Measurements from ENCODE around the gene PCYT1B.

Gene PCYT1B

GRCh38 chrX:24601858-24602257 lies 45.3 kb downstream of the PCYT1B start:
- Histone ChIP-seq H3K79me2 (ENCODE audit: low read length) (no peaks in the 10 kb centered on the region), H3K4me1 (ENCODE audit: low read length) (no peaks in the 10 kb centered on the region), H3K9me3 (ENCODE audit: insufficient read depth, low read length) (no peaks in the 10 kb centered on the region), H3K36me3 (replicated peaks; ENCODE audit: low read depth, low read length) (no peaks in the 10 kb centered on the region), H3K4me3 (ENCODE audit: low read length) (no peak overlapping the region), H3K9ac (ENCODE audit: low read length) (no peak overlapping the region), H4K20me1 (ENCODE audit: insufficient read depth, low read length) (no peaks in the 10 kb centered on the region), H2AFZ (ENCODE audit: low read depth, low read length) (no peak overlapping the region), H3K4me2 (ENCODE audit: low read length) (no peak overlapping the region), H3K27ac (ENCODE audit: low read length) (no peak overlapping the region), H3K27me3 (ENCODE audit: low read depth, low read length) (0 out of 2 replicates have a peak, but pooled peaks cover 7% of the 10 kb centered on the region)
- TF ChIP-seq EZH2phosphoT487 (IDR thresholded peaks at IDR 0.05; ENCODE audit: low read depth) = no peak
- no peak for TF ChIP-seq CTCF (IDR thresholded peaks at IDR 0.05; ENCODE audit: low read depth, low read length)

GRCh38 chrX:24594501-24594900 lies 52.6 kb downstream of the PCYT1B start:
- Histone ChIP-seq H3K79me2 (ENCODE audit: low read length) (no peaks in the 10 kb centered on the region), H3K27me3 (ENCODE audit: low read depth, low read length) (no peaks in the 10 kb centered on the region)

GRCh38 chrX:24590111-24590510 lies 57.0 kb downstream of the PCYT1B start:
- H3K9ac ChIP-seq (ENCODE audit: low read length) = no peak overlapping the region
- H4K20me1 ChIP-seq (ENCODE audit: insufficient read depth, low read length) = no peaks in the 10 kb centered on the region
- H3K36me3 ChIP-seq (replicated peaks; ENCODE audit: low read depth, low read length) = no peaks in the 10 kb centered on the region
- no peaks in the 10 kb centered on the region for H3K4me1 ChIP-seq (ENCODE audit: low read length)
- no peaks in the 10 kb centered on the region for H3K79me2 ChIP-seq (ENCODE audit: low read length)
- TF ChIP-seq EZH2phosphoT487 (IDR thresholded peaks at IDR 0.05; ENCODE audit: low read depth) = no peak
- no peak overlapping the region for H2AFZ ChIP-seq (ENCODE audit: low read depth, low read length)
- no peaks in the 10 kb centered on the region for H3K27me3 ChIP-seq (ENCODE audit: low read depth, low read length)
- no peak overlapping the region for H3K4me2 ChIP-seq (ENCODE audit: low read length)
- no peak overlapping the region for H3K27ac ChIP-seq (ENCODE audit: low read length)
- no peaks in the 10 kb centered on the region for H3K9me3 ChIP-seq (ENCODE audit: insufficient read depth, low read length)
- H3K4me3 ChIP-seq (ENCODE audit: low read length) = no peak overlapping the region

More at GRCh38 chrX:24594501-24594900, 52.6 kb downstream of the PCYT1B start:
- no peak overlapping the region for H3K4me2 ChIP-seq (ENCODE audit: low read length)
- H4K20me1 ChIP-seq (ENCODE audit: insufficient read depth, low read length) = no peaks in the 10 kb centered on the region
- H3K4me3 ChIP-seq (ENCODE audit: low read length) = no peak overlapping the region
- no peak overlapping the region for H2AFZ ChIP-seq (ENCODE audit: low read depth, low read length)
- H3K36me3 ChIP-seq (replicated peaks; ENCODE audit: low read depth, low read length) = no peaks in the 10 kb centered on the region
- no peak overlapping the region for H3K9ac ChIP-seq (ENCODE audit: low read length)
- H3K4me1 ChIP-seq (ENCODE audit: low read length) = no peaks in the 10 kb centered on the region
- TF ChIP-seq CTCF (IDR thresholded peaks at IDR 0.05; ENCODE audit: low read depth, low read length) (no peak), EZH2phosphoT487 (IDR thresholded peaks at IDR 0.05; ENCODE audit: low read depth) (no peak)
- no peak overlapping the region for H3K27ac ChIP-seq (ENCODE audit: low read length)
- no peaks in the 10 kb centered on the region for H3K9me3 ChIP-seq (ENCODE audit: insufficient read depth, low read length)

GRCh38 chrX:24577091-24577490 lies 70.1 kb downstream of the PCYT1B start:
- H3K4me1 ChIP-seq (ENCODE audit: low read length) = no peaks in the 10 kb centered on the region
- H3K4me2 ChIP-seq (ENCODE audit: low read length) = no peak overlapping the region
- no peaks in the 10 kb centered on the region for H3K79me2 ChIP-seq (ENCODE audit: low read length)
- no peaks in the 10 kb centered on the region for H3K27me3 ChIP-seq (ENCODE audit: low read depth, low read length)
- H3K36me3 ChIP-seq (replicated peaks; ENCODE audit: low read depth, low read length) = no peaks in the 10 kb centered on the region
- H2AFZ ChIP-seq (ENCODE audit: low read depth, low read length) = no peak overlapping the region
- H3K9ac ChIP-seq (ENCODE audit: low read length) = no peak overlapping the region
- H3K4me3 ChIP-seq (ENCODE audit: low read length) = no peak overlapping the region
- no peak for TF ChIP-seq CTCF (IDR thresholded peaks at IDR 0.05; ENCODE audit: low read depth, low read length)
- no peak for TF ChIP-seq EZH2phosphoT487 (IDR thresholded peaks at IDR 0.05; ENCODE audit: low read depth)
- no peaks in the 10 kb centered on the region for H3K9me3 ChIP-seq (ENCODE audit: insufficient read depth, low read length)
- no peaks in the 10 kb centered on the region for H4K20me1 ChIP-seq (ENCODE audit: insufficient read depth, low read length)
- H3K27ac ChIP-seq (ENCODE audit: low read length) = no peak overlapping the region

GRCh38 chrX:24575496-24575895 lies 71.7 kb downstream of the PCYT1B start:
- H4K20me1 ChIP-seq (ENCODE audit: insufficient read depth, low read length) = no peaks in the 10 kb centered on the region
- no peak overlapping the region for H3K9ac ChIP-seq (ENCODE audit: low read length)
- H3K27ac ChIP-seq (ENCODE audit: low read length) = no peak overlapping the region
- H3K79me2 ChIP-seq (ENCODE audit: low read length) = no peaks in the 10 kb centered on the region
- H3K4me3 ChIP-seq (ENCODE audit: low read length) = no peak overlapping the region
- H3K4me2 ChIP-seq (ENCODE audit: low read length) = no peak overlapping the region
- H3K27me3 ChIP-seq (ENCODE audit: low read depth, low read length) = no peaks in the 10 kb centered on the region
- no peak overlapping the region for H2AFZ ChIP-seq (ENCODE audit: low read depth, low read length)
- H3K9me3 ChIP-seq (ENCODE audit: insufficient read depth, low read length) = no peaks in the 10 kb centered on the region
- no peaks in the 10 kb centered on the region for H3K36me3 ChIP-seq (replicated peaks; ENCODE audit: low read depth, low read length)
- H3K4me1 ChIP-seq (ENCODE audit: low read length) = no peaks in the 10 kb centered on the region
- TF ChIP-seq CTCF (IDR thresholded peaks at IDR 0.05; ENCODE audit: low read depth, low read length) = no peak
- no peak for TF ChIP-seq EZH2phosphoT487 (IDR thresholded peaks at IDR 0.05; ENCODE audit: low read depth)
